SK-N-SH (cell line): ENCODE measurements around the gene POLD2.

ENCODE experiments used
- CTCF ChIP-seq: fragments of 200-600 bp; sonication (generic); IDR thresholded peaks from 2 replicates; pipeline ENCODE4 v1.6.1; 2017; ENCODE audit warnings: antibody characterized with exemption, mild to moderate bottlenecking, moderate library complexity
- POLR2AphosphoS5 ChIP-seq: IDR thresholded peaks from 2 replicates; pipeline ENCODE4 v1.6.1; 2012; ENCODE audit warnings: low read depth, low read length
- RCOR1 ChIP-seq: fragments of 150-350 bp; IDR thresholded peaks from 2 replicates; pipeline ENCODE4 v1.6.1; 2017; ENCODE audit warnings: antibody characterized with exemption, low read length
- RXRA ChIP-seq: IDR thresholded peaks from 2 replicates; pipeline ENCODE4 v1.4.0; 2012; ENCODE audit warnings: low read depth, mild to moderate bottlenecking, borderline replicate concordance
- SIN3A ChIP-seq: IDR thresholded peaks from 2 replicates; pipeline ENCODE4 v1.6.1; 2012; ENCODE audit warnings: low read depth, mild to moderate bottlenecking, low read length, moderate library complexity, borderline replicate concordance

DNA sequence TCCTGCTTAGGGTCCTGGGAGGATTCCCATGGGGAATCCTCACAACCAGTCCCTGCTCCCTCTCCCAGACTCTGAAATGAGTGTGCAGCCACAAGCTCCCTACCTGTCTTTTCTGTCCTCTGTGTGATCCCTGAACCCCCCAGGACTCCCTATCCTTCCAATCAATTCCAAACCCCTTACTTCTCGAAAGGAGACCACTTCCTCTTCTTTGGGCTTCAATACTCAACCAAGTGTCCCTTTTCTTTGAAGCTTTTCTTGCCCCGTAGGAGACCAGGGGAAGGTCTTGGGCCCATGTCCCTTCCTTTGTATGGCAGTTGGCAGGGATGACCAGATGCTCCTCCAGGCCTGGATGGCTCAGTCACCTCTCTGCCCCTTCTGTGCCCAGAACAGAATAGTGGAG, 17.5 kb downstream of the POLD2 start:
- TF ChIP-seq POLR2AphosphoS5 (no peak), CTCF (no peak), RCOR1 (no peak), SIN3A (no peak), RXRA (no peak)
